GM12878 (cell line): ENCODE measurements around the gene SETDB1. TPM values are rescaled to one million over a fixed set of nuclear protein-coding genes. Genes with fewer than 3 reads are reported as not detected.
A peak's percentile ranks its signal among the peaks of the same experiment; 100 is the strongest.

ENCODE experiments used
- ATF2 ChIP-seq: IDR thresholded peaks from 2 replicates; pipeline ENCODE4 v1.6.1; 2012; ENCODE audit warnings: low read length, inconsistent platforms
- BCL11A ChIP-seq: IDR thresholded peaks from 2 replicates; pipeline ENCODE4 v1.6.1; 2011; ENCODE audit warnings: low read depth, low read length
- CHD2 ChIP-seq: IDR thresholded peaks from 2 replicates; pipeline ENCODE4 v1.6.1; 2011; ENCODE audit warnings: low read depth, low read length, improper control_type of control experiment, borderline replicate concordance
- CREM ChIP-seq: IDR thresholded peaks from 2 replicates; pipeline ENCODE4 v1.6.1; 2014; ENCODE audit warnings: antibody characterized with exemption, low read depth
- CUX1 ChIP-seq: IDR thresholded peaks from 2 replicates; pipeline ENCODE4 v1.6.1; 2012; ENCODE audit warnings: improper control_type of control experiment, low read depth, low read length; ENCODE audit not compliant: insufficient replicate concordance
- E2F4 ChIP-seq: IDR thresholded peaks from 2 replicates; pipeline ENCODE4 v1.6.1; 2012; ENCODE audit warnings: low read depth, low read length, improper control_type of control experiment
- ESRRA ChIP-seq: IDR thresholded peaks from 2 replicates; pipeline ENCODE4 v1.6.1; 2012; ENCODE audit warnings: mild to moderate bottlenecking, low read length, improper control_type of control experiment
- FOXM1 ChIP-seq: IDR thresholded peaks from 2 replicates; pipeline ENCODE4 v1.6.1; 2012; ENCODE audit warnings: low read depth, mild to moderate bottlenecking, inconsistent platforms, low read length, moderate library complexity
- IRF4 ChIP-seq: IDR thresholded peaks from 2 replicates; pipeline ENCODE4 v1.6.1; 2011; ENCODE audit warnings: low read depth, low read length
- JUND ChIP-seq: IDR thresholded peaks from 2 replicates; pipeline ENCODE4 v1.6.1; 2012; ENCODE audit warnings: low read depth, mild to moderate bottlenecking, low read length, improper control_type of control experiment, moderate library complexity
- KAT2A ChIP-seq: conservative IDR thresholded peaks from 2 replicates; pipeline ENCODE4 v1.6.1; 2011; ENCODE audit warnings: low read depth, low read length; ENCODE audit not compliant: control insufficient read depth
- KLF5 ChIP-seq: fragments of 450-650 bp; IDR thresholded peaks from 2 replicates; pipeline ENCODE4 v1.6.1; 2014; ENCODE audit warnings: mild to moderate bottlenecking; ENCODE audit not compliant: partially characterized antibody
- MAX ChIP-seq: IDR thresholded peaks from 2 replicates; pipeline ENCODE4 v1.6.1; 2012; ENCODE audit warnings: low read depth, low read length, improper control_type of control experiment
- MLLT1 ChIP-seq: fragments of 450-650 bp; IDR thresholded peaks from 2 replicates; pipeline ENCODE4 v1.6.1; 2016; ENCODE audit warnings: mild to moderate bottlenecking
- NR2C2 ChIP-seq: IDR thresholded peaks from 2 replicates; pipeline ENCODE4 v1.6.1; 2011; ENCODE audit warnings: borderline replicate concordance, low read depth; ENCODE audit not compliant: control insufficient read depth, insufficient read length
- NR2F1 ChIP-seq: fragments of 450-650 bp; conservative IDR thresholded peaks from 2 replicates; pipeline ENCODE4 v1.6.1; 2017; ENCODE audit warnings: mild to moderate bottlenecking
- PBX3 ChIP-seq: IDR thresholded peaks from 2 replicates; pipeline ENCODE4 v1.6.1; 2011; ENCODE audit warnings: mild to moderate bottlenecking, low read depth, low read length, moderate library complexity; ENCODE audit not compliant: insufficient replicate concordance
- POU2F2 ChIP-seq: IDR thresholded peaks from 3 replicates; pipeline ENCODE4 v1.6.1; 2011; ENCODE audit warnings: low read depth, mild to moderate bottlenecking, low read length, borderline replicate concordance
- RCOR1 ChIP-seq: conservative IDR thresholded peaks from 2 replicates; pipeline ENCODE4 v1.6.1; 2012; ENCODE audit warnings: low read depth, low read length, improper control_type of control experiment
- SREBF1 ChIP-seq: IDR thresholded peaks from 2 replicates; pipeline ENCODE4 v1.6.1; 2012; ENCODE audit warnings: mild to moderate bottlenecking, low read length
- WRNIP1 ChIP-seq: IDR thresholded peaks from 2 replicates; pipeline ENCODE4 v1.6.1; 2011; ENCODE audit warnings: low read depth, low read length, improper control_type of control experiment, borderline replicate concordance
- polyA plus RNA-seq, 11 experiments: library from polyadenylated mRNA; depleted of rRNA in 4 of 11; unstranded in 6 of 11; stranded (reverse) in 5 of 11; fragments of >200 nt; fragmentation: Nextera tagmentation in 4 of 11; fragmentation: Illumina TruSeq in 1 of 11; extraction: Ambion mirVana in 4 of 11; extraction: Trizol in 1 of 11; gene quantifications; 1 replicate in 1 of 11; 2 replicates in 10 of 11; pipeline versions ENCODE4 v1.2.1 to v1.2.3, GENCODE V29; 2011 to 2016; ENCODE audit warnings: inconsistent platforms in 2 of 11, missing spikeins in 2 of 11, low read depth in 1 of 11
- total RNA-seq, 4 experiments: library from RNA; depleted of rRNA in 3 of 4; stranded (reverse); fragments of >200 nt in 3 of 4; fragmentation: Illumina TruSeq in 1 of 4; extraction: Trizol in 1 of 4; gene quantifications; 2 replicates each; pipeline versions ENCODE4 v1.2.1 to v1.2.3, GENCODE V29; 2013 to 2021

Gene SETDB1
- total and polyA plus RNA-seq, 10 of the 15 experiments (the other 5 are each of a cell fraction or from before 2014, with no cell fraction given) = 14.3 to 56.7 (median 35.7) TPM

GRCh38 chr1:150922519-150922975 is 3.6 kb upstream of the SETDB1 start (continued):
- no peak for TF ChIP-seq MLLT1
- no peak for TF ChIP-seq ESRRA
- TF ChIP-seq BCL11A = peak; percentile 56
- TF ChIP-seq IRF4 = peak; percentile 62; the same call in 1 of the 2 replicates
- TF ChIP-seq JUND = no peak
- TF ChIP-seq CUX1 = no peak
- peak; percentile 59; the same call in 1 of the 3 replicates for TF ChIP-seq POU2F2
- TF ChIP-seq WRNIP1 = no peak
- no peak for TF ChIP-seq KAT2A
- TF ChIP-seq CREM = peak; percentile 53; the same call in 1 of the 2 replicates
- TF ChIP-seq ATF2 = peak; percentile 78; the same call in 1 of the 2 replicates
- no peak for TF ChIP-seq KLF5
- no peak for TF ChIP-seq CHD2
- no peak for TF ChIP-seq SREBF1
- no peak for TF ChIP-seq NR2C2
- no peak for TF ChIP-seq RCOR1
- no peak for TF ChIP-seq PBX3
- TF ChIP-seq NR2F1 = no peak
- TF ChIP-seq MAX = no peak
- TF ChIP-seq E2F4 = no peak
- 0 out of 2 replicates have a peak, but pooled peaks have one; percentile 69 for TF ChIP-seq FOXM1
